ENCODE results near the gene UCK2. TPM values are rescaled to one million over a fixed set of nuclear protein-coding genes. Genes with fewer than 3 reads are reported as not detected.

UCK2 gene
- total and polyA plus RNA-seq, 2 donors (not counting 1 experiment from before 2014, with no cell fraction given): 8.9 to 11.5 TPM

DNA sequence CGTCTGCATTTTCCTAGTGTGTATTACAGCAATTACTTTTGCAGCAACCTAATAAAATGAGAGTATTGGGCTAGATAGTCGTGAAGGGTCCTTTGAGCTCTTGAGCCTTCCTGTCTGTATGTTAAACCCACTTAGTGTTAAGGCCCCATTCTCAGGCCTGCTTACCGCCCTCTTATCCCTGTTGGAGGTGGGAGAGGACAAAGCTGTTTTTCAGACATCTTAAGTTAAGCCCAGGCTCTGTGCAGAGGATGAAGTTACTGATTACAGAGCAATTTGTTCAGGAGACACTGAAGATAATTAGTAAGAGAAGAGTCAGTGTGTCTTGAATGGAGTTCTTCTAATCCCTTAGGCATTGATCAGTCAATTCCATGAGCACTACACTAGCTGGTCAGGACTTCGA, 114.6 kb downstream of the UCK2 start:
- Histone ChIP-seq H3K36me3 (replicated peaks in 1 of 2; ENCODE audit: control extremely low read depth in 1 of 2, control insufficient read depth in 1 of 2, extremely low read depth in 1 of 2, insufficient read depth in 2 of 2, low read length in 1 of 2) (no peaks in the 10 kb centered on the region), H3K4me3 (ENCODE audit: control extremely low read depth in 1 of 5, extremely low read depth in 1 of 5, insufficient read depth in 1 of 5, low read depth in 2 of 5, low read length in 4 of 5) (no peak overlapping the region), H3K27me3 (replicated peaks in 1 of 4; ENCODE audit: control extremely low read depth in 1 of 4, control insufficient read depth in 3 of 4, insufficient read depth in 4 of 4, low read length in 3 of 4) (peaks cover 0 to 3% (median 0%) of the 10 kb centered on the region in 4 experiments), H3K4me2 (replicated peaks; ENCODE audit: low read depth, low read length, poor library complexity, severe bottlenecking) (no peak overlapping the region), H4K20me1 (ENCODE audit: control insufficient read depth, insufficient read depth, low read length, poor library complexity, severe bottlenecking) (no peaks in the 10 kb centered on the region), H2AFZ (ENCODE audit: insufficient read depth, low read depth, low read length, poor library complexity, severe bottlenecking) (no peak overlapping the region), H3K27ac (ENCODE audit: low read length in 2 of 2) (no peak overlapping the region), H3K9ac (ENCODE audit: low read length) (no peak overlapping the region), H3K79me2 (ENCODE audit: control insufficient read depth, insufficient read depth, low read length) (no peaks in the 10 kb centered on the region), H3K9me3 (ENCODE audit: control extremely low read depth in 1 of 3, control insufficient read depth in 2 of 3, insufficient read depth in 1 of 3, low read length in 2 of 3) (no peaks in the 10 kb centered on the region), H3K4me1 (ENCODE audit: control insufficient read depth in 2 of 2, insufficient read depth in 2 of 2, low read length in 2 of 2) (no peaks in the 10 kb centered on the region)
- WGBS (ENCODE audit: insufficient coverage): 93% methylated on average over 2 of the region's 4 CpGs
- DNase-seq (no peak), ATAC-seq (ENCODE audit: low read depth) (no peak)
- intact Hi-C loops (cut with micrococcal nuclease): no loop called here
- H3K4me3 Mint-ChIP-seq: no peak overlapping the region
- ChIA-PET POLR2A (no interaction called here), CTCF (no interaction called here)
- no peaks in the 10 kb centered on the region for H3K9me3 Mint-ChIP-seq (ENCODE audit: insufficient read depth)
- H3K4me1 Mint-ChIP-seq: no peaks in the 10 kb centered on the region
- no peak overlapping the region for H3K27ac Mint-ChIP-seq
- H3K27me3 Mint-ChIP-seq: peaks cover 12% of the 10 kb centered on the region
- TF ChIP-seq EZH2 (IDR thresholded peaks at IDR 0.05; ENCODE audit: borderline replicate concordance, insufficient read depth, low read depth, low read length, poor library complexity, severe bottlenecking): no peak
- TF ChIP-seq, protein P1, sequence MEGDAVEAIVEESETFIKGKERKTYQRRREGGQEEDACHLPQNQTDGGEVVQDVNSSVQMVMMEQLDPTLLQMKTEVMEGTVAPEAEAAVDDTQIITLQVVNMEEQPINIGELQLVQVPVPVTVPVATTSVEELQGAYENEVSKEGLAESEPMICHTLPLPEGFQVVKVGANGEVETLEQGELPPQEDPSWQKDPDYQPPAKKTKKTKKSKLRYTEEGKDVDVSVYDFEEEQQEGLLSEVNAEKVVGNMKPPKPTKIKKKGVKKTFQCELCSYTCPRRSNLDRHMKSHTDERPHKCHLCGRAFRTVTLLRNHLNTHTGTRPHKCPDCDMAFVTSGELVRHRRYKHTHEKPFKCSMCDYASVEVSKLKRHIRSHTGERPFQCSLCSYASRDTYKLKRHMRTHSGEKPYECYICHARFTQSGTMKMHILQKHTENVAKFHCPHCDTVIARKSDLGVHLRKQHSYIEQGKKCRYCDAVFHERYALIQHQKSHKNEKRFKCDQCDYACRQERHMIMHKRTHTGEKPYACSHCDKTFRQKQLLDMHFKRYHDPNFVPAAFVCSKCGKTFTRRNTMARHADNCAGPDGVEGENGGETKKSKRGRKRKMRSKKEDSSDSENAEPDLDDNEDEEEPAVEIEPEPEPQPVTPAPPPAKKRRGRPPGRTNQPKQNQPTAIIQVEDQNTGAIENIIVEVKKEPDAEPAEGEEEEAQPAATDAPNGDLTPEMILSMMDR (IDR thresholded peaks at IDR 0.05): no peak

DNA sequence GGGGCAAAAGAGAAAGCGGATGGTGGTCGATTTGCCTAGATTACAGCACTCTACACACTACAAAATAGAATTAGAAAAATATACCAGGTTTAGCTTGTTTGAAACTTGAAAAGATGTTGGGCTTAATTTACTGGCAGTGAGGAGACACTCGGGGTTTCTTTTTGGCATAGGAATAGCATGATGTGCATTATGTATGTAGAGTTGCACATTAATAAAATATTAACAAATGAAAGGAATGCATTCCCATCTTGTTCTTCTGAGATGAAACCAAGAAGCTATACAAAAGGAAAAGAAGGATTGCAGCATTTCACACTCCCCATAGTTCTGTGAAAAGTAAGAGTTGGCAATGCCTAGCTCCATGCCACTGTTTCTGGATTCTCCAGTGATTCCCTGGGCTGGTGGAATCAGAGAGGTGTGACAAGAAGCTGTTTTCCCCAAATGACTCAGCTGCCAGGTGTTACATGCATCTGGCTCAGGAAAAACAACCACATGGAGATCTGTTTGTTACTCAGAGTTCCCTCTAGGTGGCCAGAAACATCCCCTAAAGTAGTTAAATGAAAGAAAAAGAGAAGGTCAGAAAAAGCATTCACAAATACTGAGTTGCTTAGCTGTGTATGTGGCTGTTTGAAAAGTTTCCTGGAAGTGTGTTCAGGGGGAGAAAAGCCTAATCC, 115.6 kb downstream of the UCK2 start:
- Histone ChIP-seq H2AFZ (ENCODE audit: insufficient read depth, low read depth, low read length, poor library complexity, severe bottlenecking) (no peak overlapping the region), H3K4me1 (ENCODE audit: control insufficient read depth in 2 of 2, insufficient read depth in 2 of 2, low read length in 2 of 2) (no peaks in the 10 kb centered on the region), H3K36me3 (replicated peaks in 1 of 2; ENCODE audit: control extremely low read depth in 1 of 2, control insufficient read depth in 1 of 2, extremely low read depth in 1 of 2, insufficient read depth in 2 of 2, low read length in 1 of 2) (no peaks in the 10 kb centered on the region), H3K79me2 (ENCODE audit: control insufficient read depth, insufficient read depth, low read length) (no peaks in the 10 kb centered on the region), H3K9ac (ENCODE audit: low read length) (no peak overlapping the region), H3K27ac (ENCODE audit: low read length in 2 of 2) (no peak overlapping the region), H3K27me3 (replicated peaks in 1 of 4; ENCODE audit: control extremely low read depth in 1 of 4, control insufficient read depth in 3 of 4, insufficient read depth in 4 of 4, low read length in 3 of 4) (peaks cover 0 to 3% (median 0%) of the 10 kb centered on the region in 4 experiments), H3K9me3 (ENCODE audit: control extremely low read depth in 1 of 3, control insufficient read depth in 2 of 3, insufficient read depth in 1 of 3, low read length in 2 of 3) (no peaks in the 10 kb centered on the region), H3K4me2 (replicated peaks; ENCODE audit: low read depth, low read length, poor library complexity, severe bottlenecking) (no peak overlapping the region), H3K4me3 (ENCODE audit: control extremely low read depth in 1 of 5, extremely low read depth in 1 of 5, insufficient read depth in 1 of 5, low read depth in 2 of 5, low read length in 4 of 5) (no peak overlapping the region), H4K20me1 (ENCODE audit: control insufficient read depth, insufficient read depth, low read length, poor library complexity, severe bottlenecking) (no peaks in the 10 kb centered on the region)
- no CpG with 5 or more reads among the region's 3 CpGs for WGBS (ENCODE audit: insufficient coverage)
- H3K27ac Mint-ChIP-seq: no peak overlapping the region
- H3K9me3 Mint-ChIP-seq (ENCODE audit: insufficient read depth): no peaks in the 10 kb centered on the region
- no peaks in the 10 kb centered on the region for H3K4me1 Mint-ChIP-seq
- no peak for DNase-seq
- H3K27me3 Mint-ChIP-seq: peaks cover 12% of the 10 kb centered on the region
- no peak for TF ChIP-seq EZH2 (IDR thresholded peaks at IDR 0.05; ENCODE audit: borderline replicate concordance, insufficient read depth, low read depth, low read length, poor library complexity, severe bottlenecking)
- TF ChIP-seq, protein P1 (IDR thresholded peaks at IDR 0.05): no peak
- intact Hi-C loops (cut with micrococcal nuclease): no loop called here
- ChIA-PET CTCF (interaction anchor here (1.2 kb wide), 1 partner anchor 9 kb away, joined by 3 read pairs; no protein-coding TSS in a partner anchor), POLR2A (no interaction called here)
- ATAC-seq (ENCODE audit: low read depth): no peak
- no peak overlapping the region for H3K4me3 Mint-ChIP-seq

Data from B cell (primary cell).